GM19324 (cell line): ENCODE measurements around the gene ANG.
"Not testable (repeated sequence)": the region's sequence is repeated elsewhere in the genome, so short reads cannot be mapped to it uniquely, and the experiment has no call there.

Experiments
- ATAC-seq: cut with Tn5 transposase; IDR thresholded peaks from one replicate; pipeline ENCODE4 v1.9.1; 2021; ENCODE audit warnings: mild to moderate bottlenecking, moderate library complexity; ENCODE audit not compliant: unreplicated experiment, low FRiP score

The ANG gene

GRCh38 chr14:20696764-20697163 is 8.2 kb downstream of the ANG start:
- ATAC-seq: no peak

- no peak for ATAC-seq
Measured at GRCh38 chr14:20697273-20698017, 8.9 kb downstream of the ANG start.

GRCh38 chr14:20698018-20698329 is 9.4 kb downstream of the ANG start:
- no peak for ATAC-seq

GRCh38 chr14:20698934-20699333 is 10.4 kb downstream of the ANG start:
- ATAC-seq: no peak

- ATAC-seq: no peak
Measured at GRCh38 chr14:20699931-20700330, 11.4 kb downstream of the ANG start.

GRCh38 chr14:20700965-20701364 is 12.4 kb downstream of the ANG start:
- ATAC-seq: not testable (repeated sequence)

GRCh38 chr14:20706657-20707355 is 18.2 kb downstream of the ANG start:
- no peak for ATAC-seq

GRCh38 chr14:20707622-20708021 is 19.1 kb downstream of the ANG start:
- no peak for ATAC-seq

- no peak for ATAC-seq
Measured at GRCh38 chr14:20711261-20711660, 22.7 kb downstream of the ANG start.

- no peak for ATAC-seq
Measured at GRCh38 chr14:20711685-20712084, 23.1 kb downstream of the ANG start.

GRCh38 chr14:20712904-20713303 is 24.3 kb downstream of the ANG start:
- ATAC-seq: no peak

GRCh38 chr14:20714593-20715250 is 26.2 kb downstream of the ANG start:
- no peak for ATAC-seq

- ATAC-seq: no peak
Measured at GRCh38 chr14:20719777-20720176, 31.2 kb downstream of the ANG start.

GRCh38 chr14:20720741-20721140 is 32.2 kb downstream of the ANG start:
- ATAC-seq: no peak

GRCh38 chr14:20722016-20722415 is 33.5 kb downstream of the ANG start:
- ATAC-seq: no peak

GRCh38 chr14:20723488-20723887 is 34.9 kb downstream of the ANG start:
- ATAC-seq: no peak

- ATAC-seq: not testable (repeated sequence)
Measured at GRCh38 chr14:20726121-20726520, 37.6 kb downstream of the ANG start.

- ATAC-seq: no peak
Measured at GRCh38 chr14:20726531-20726930, 38.0 kb downstream of the ANG start.

- no peak for ATAC-seq
Measured at GRCh38 chr14:20730891-20731290, 42.3 kb downstream of the ANG start.

GRCh38 chr14:20732477-20732876 is 43.9 kb downstream of the ANG start:
- no peak for ATAC-seq

- no peak for ATAC-seq
Measured at GRCh38 chr14:20732979-20733635, 44.5 kb downstream of the ANG start.
